ENCODE data around the gene CFD.

DNA sequence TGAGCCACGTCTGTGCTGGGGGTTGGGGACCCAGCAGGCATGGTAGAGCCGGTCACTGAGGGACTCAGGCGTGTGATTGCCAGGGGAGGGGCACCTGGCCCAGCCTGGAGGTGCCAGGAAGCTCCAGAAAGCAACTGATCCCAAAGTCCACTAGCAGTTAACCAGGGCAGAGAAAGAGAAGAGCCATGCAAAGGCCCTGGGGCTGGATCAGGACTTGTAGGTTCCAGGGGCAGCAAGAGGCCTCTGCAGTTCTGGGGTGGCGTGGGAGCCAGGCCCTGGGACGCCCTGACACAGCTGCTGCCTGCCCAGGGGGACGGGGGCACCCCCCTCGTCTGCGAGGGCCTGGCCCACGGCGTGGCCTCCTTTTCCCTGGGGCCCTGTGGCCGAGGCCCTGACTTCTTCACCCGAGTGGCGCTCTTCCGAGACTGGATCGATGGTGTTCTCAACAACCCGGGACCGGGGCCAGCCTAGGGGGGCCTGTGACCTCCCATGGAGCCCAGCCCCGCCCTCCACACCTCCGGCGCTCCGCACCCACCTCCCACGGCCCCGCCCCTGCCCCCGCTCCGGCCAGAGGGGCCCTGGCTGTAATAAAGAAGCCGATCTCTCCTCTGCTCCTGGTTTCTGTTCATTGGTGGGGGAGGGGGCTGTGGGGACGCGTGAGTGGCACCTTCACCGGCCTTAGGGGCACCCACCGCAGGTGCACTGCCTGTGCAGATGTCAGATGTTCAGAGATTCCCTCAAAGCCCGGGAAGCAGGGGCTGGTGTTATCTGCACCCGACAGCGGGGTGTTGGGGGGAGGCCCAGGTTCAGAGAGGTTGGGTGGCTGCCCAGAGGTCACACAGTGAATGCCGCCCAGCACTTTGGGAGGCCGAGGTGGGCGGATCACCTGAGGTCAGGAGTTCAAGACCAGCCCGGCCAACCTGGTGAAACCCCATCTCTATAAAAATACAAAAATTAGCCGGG, 27.8 kb upstream of the CFD start:
- TF ChIP-seq POLR2A (IDR thresholded peaks at IDR 0.05) (no peak), CTCF (IDR thresholded peaks at IDR 0.05) (no peak)

Data from heart left ventricle (tissue), 13 donors.